ENCODE data around the gene MATN3. TPM values are rescaled to one million over a fixed set of nuclear protein-coding genes. Genes with fewer than 3 reads are reported as not detected.

The MATN3 gene
- total and polyA plus RNA-seq, 11 donors: 0.12 to 0.48 (median 0.25) TPM; not detected in 4

DNA sequence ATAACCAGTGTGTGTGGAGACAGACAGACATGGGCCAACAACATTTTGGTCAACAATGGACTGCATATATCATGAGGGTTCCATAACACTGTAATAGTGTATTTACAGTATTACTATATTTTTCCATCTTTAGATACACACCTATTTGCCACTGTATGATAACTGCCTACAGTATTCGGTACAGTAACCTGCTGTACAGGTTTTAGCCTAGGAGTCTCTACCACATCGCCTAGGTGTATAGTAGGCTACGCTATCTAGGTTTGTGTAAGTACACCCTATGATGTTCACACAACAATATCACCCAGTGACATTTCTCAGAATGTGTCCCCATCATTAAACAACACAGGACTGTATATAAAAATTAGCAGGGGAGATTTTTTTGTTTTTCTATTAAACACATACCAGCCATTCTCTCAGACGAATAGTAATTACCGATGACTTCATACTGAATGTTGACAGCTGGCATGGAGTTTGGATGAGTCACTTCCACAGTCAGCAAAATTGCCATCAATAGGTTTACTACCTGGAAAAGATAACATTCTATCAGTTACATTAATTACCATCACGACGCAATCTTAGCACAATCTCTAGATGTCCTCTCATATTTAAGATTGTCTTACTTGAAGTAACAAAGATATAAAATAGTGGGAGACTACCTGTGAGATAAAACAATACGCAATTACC, 28.2 kb upstream of the MATN3 start:
- H3K27me3 ChIP-seq: no peaks in the 10 kb centered on the region
- 73 to 77% (median 75%) methylated on average over 8 of the region's 8 CpGs for WGBS, 4 donors
- no peak overlapping the region for H3K4me3 ChIP-seq
- intact Hi-C loops (cut with DNase I): no loop called here
- H3K9me3 ChIP-seq: no peaks in the 10 kb centered on the region
- DNase-seq (no peak), ATAC-seq (no peak)
- no peak overlapping the region for H3K27ac ChIP-seq
- H3K4me1 ChIP-seq: peaks cover 8 to 70% (median 46%) of the 10 kb centered on the region in 12 donors
- TF ChIP-seq, protein P1, sequence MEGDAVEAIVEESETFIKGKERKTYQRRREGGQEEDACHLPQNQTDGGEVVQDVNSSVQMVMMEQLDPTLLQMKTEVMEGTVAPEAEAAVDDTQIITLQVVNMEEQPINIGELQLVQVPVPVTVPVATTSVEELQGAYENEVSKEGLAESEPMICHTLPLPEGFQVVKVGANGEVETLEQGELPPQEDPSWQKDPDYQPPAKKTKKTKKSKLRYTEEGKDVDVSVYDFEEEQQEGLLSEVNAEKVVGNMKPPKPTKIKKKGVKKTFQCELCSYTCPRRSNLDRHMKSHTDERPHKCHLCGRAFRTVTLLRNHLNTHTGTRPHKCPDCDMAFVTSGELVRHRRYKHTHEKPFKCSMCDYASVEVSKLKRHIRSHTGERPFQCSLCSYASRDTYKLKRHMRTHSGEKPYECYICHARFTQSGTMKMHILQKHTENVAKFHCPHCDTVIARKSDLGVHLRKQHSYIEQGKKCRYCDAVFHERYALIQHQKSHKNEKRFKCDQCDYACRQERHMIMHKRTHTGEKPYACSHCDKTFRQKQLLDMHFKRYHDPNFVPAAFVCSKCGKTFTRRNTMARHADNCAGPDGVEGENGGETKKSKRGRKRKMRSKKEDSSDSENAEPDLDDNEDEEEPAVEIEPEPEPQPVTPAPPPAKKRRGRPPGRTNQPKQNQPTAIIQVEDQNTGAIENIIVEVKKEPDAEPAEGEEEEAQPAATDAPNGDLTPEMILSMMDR (IDR thresholded peaks at IDR 0.05): no peak
- TF ChIP-seq POLR2A (IDR thresholded peaks at IDR 0.05): no peak
- peaks cover 0 to 60% (median 53%) of the 10 kb centered on the region in 9 donors for H3K36me3 ChIP-seq

DNA sequence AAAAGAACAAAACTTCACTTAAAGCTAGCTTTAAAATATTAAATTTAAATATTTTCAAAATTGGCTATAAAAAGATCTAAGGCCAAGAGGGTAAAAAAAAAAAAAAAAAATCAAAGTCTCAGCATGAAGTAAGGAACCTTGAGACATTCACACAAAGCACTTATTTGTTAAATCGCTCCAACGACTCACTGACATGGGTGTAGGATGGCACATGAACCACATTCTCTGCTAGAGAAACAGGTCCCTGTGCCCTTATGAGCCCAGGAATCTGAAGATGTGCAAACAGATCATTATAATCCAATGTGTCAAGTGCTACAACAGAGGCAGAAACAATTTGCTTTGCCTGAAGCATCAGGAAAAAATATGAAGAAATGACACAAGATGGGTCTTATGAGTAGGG, 25.2 kb upstream of the MATN3 start:
- intact Hi-C loops (cut with DNase I): no loop called here
- ATAC-seq: no peak

DNA sequence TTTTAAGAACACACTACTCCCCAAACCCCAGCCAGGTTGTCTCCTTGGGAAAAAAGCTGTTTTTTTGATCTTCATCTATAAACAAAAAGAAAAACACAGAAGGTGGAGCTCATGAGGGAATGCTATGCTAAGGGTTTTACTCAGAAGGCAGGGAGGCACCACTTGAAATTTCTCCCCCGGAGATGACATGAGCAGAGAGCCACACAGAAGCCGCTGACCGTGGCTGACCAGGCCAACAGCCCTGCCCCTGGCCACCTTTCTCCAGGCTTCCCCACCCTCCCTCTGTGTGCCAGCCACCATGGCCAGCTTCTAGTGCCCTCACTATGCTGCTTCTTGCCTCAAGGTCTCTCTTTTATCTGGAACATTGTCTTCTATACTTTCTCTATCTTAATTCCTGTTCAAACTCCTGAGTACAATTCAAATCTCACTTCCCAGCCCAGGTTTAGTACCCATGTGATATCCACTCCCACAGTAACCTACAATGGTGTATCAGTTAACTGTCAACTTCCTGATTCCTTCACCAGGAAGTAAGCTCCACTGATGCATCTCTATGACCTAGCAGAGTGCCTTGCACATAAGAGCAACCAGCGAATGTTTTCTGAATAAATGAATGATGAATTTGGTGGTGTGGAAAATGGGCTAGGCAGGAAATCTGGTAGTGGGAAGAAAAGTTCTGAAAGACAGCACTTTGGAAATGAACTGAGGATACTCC, 23.6 kb upstream of the MATN3 start:
- DNase-seq: no peak
- intact Hi-C loops (cut with DNase I): no loop called here
- Histone ChIP-seq H3K9me3 (no peaks in the 10 kb centered on the region), H3K36me3 (peaks cover 0 to 100% (median 97%) of the 10 kb centered on the region in 9 donors), H3K4me3 (no peak overlapping the region), H3K27ac (peak overlapping the region in 8 of 12 donors; percentile 8 to 62 (median 27)), H3K4me1 (peaks cover 0 to 53% (median 27%) of the 10 kb centered on the region in 12 donors), H3K27me3 (no peaks in the 10 kb centered on the region)
- ATAC-seq: no peak
- WGBS, 4 donors: 41 to 64% (median 50%) methylated on average over 4 of the region's 4 CpGs
- TF ChIP-seq, protein P1 (IDR thresholded peaks at IDR 0.05): no peak
- TF ChIP-seq POLR2A (IDR thresholded peaks at IDR 0.05): no peak

More for the DNA sequence above, 25.2 kb upstream of the MATN3 start:
- Histone ChIP-seq H3K9me3 (no peaks in the 10 kb centered on the region), H3K36me3 (peaks cover 0 to 86% (median 82%) of the 10 kb centered on the region in 9 donors), H3K4me3 (no peak overlapping the region), H3K4me1 (peaks cover 5 to 68% (median 36%) of the 10 kb centered on the region in 12 donors), H3K27ac (no peak overlapping the region), H3K27me3 (no peaks in the 10 kb centered on the region)
- WGBS, 4 donors: 69 to 79% (median 75%) methylated on average over 2 of the region's 2 CpGs
- no peak for DNase-seq
- TF ChIP-seq POLR2A (IDR thresholded peaks at IDR 0.05): no peak
- TF ChIP-seq, protein P1 (IDR thresholded peaks at IDR 0.05): no peak

DNA sequence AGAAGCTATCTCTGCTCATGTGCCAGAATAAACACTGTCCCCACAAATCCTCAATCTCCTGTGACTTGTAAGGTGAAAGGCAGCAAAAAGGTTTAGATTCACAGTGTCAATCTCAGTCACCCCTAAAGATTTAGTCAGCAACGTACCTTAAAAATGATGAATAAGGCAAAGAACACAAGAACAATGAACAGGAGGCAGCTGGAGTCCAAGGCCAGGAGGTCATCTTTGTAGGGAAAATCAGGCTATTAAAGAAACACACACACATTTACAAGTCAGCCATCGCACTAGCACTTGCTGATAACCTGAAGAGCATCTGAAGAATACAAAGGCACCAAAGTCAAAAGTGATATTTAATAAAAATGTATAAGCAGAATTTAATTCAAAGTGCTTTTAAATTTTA, 22.4 kb upstream of the MATN3 start:
- peaks cover 0 to 100% (median 99%) of the 10 kb centered on the region in 9 donors for H3K36me3 ChIP-seq
- DNase-seq (no peak), ATAC-seq (no peak)
- peak overlapping the region in 10 of 12 donors; percentile 17 to 63 (median 49) for H3K27ac ChIP-seq
- WGBS, 4 donors: 46 to 50% (median 48%) methylated on average over 2 of the region's 2 CpGs
- TF ChIP-seq, protein P1 (IDR thresholded peaks at IDR 0.05): no peak
- TF ChIP-seq POLR2A (IDR thresholded peaks at IDR 0.05): no peak
- H3K27me3 ChIP-seq: no peaks in the 10 kb centered on the region
- intact Hi-C loops (cut with DNase I): loop anchor here in 1 of 10 donors (5.0 kb wide), 1 partner anchor 37 kb away; no protein-coding TSS in a partner anchor
- H3K4me1 ChIP-seq: peaks cover 0 to 45% (median 23%) of the 10 kb centered on the region in 12 donors
- H3K9me3 ChIP-seq: peaks cover 0 to 6% (median 0%) of the 10 kb centered on the region in 12 donors
- no peak overlapping the region for H3K4me3 ChIP-seq

All from heart left ventricle (tissue), 16 donors.